ENCODE results near the gene CGNL1.

CGNL1 gene

DNA sequence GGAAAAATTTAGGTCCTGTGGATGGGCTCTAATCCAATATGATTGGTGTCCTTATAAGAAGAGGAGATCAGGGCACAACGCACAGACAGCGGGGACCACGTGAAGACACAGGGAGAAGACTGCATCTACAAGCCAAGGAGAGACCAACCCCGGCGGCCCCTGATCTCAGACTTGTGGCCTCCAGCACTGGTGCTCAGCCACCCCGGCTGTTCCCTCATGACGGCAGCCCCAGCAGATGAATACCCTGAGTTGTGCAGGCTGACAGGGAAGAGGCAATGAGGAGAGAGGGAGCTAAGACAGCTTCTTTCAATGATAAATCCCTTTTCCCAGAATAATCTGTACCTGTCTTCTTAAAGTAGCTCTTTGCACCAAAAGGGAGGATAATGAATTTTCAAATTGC, 33.3 kb upstream of the CGNL1 start:
- H3K4me1 Mint-ChIP-seq: no peaks in the 10 kb centered on the region
- no peaks in the 10 kb centered on the region for H3K36me3 Mint-ChIP-seq
- no peaks in the 10 kb centered on the region for H3K9me3 Mint-ChIP-seq
- H3K4me3 Mint-ChIP-seq: no peak overlapping the region
- ATAC-seq (no peak), DNase-seq (ENCODE audit: low spot score in 2 of 2) (no peak)
- H3K27ac Mint-ChIP-seq: no peak overlapping the region

DNA sequence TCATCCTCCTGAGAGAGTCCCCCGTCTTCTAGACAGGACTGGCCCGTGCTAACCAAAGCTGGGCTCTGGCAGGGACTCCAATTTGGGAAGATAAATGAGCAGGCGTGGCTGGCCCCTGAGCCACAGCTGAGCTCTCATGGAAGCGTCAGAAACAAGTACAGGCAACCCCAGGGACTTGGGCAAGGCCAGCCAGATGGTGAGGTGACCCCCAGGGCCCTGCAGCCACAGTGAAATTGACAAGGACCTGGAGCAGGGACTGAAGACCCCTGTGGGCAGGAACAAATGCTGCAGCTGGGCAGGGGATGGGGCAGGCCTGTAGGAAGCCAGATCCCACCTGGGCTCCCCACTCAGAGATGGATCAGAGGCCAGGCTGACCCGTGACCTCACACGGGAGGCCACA, 32.8 kb upstream of the CGNL1 start:
- no peak for DNase-seq (ENCODE audit: low spot score in 2 of 2)
- no peaks in the 10 kb centered on the region for H3K4me1 Mint-ChIP-seq
- no peaks in the 10 kb centered on the region for H3K36me3 Mint-ChIP-seq
- no peak overlapping the region for H3K4me3 Mint-ChIP-seq
- ATAC-seq: no peak
- H3K27ac Mint-ChIP-seq: no peak overlapping the region
- H3K9me3 Mint-ChIP-seq: no peaks in the 10 kb centered on the region

DNA sequence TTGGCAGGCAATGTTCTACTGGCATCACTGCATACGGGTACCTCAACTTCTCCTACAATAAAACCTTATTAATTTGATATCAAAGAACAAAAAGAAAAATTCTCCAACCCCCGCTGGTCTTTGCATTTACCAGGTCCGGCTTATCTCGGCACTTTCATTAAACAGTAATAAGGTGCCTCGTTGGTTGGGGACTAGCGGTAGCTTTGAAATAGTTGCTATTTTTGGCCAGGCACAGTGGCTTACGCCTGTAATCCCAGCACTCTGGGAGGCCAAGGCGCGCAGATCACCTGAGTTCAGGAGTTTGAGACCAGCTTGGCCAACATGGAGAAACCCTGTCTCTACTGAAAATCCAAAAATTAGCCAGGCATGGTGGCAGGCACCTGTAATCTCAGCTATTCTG, 32.0 kb upstream of the CGNL1 start:
- Mint-ChIP-seq H3K27ac (no peak overlapping the region), H3K4me1 (no peaks in the 10 kb centered on the region), H3K36me3 (no peaks in the 10 kb centered on the region), H3K9me3 (no peaks in the 10 kb centered on the region), H3K4me3 (no peak overlapping the region)
- ATAC-seq (no peak), DNase-seq (ENCODE audit: low spot score in 2 of 2) (no peak)

DNA sequence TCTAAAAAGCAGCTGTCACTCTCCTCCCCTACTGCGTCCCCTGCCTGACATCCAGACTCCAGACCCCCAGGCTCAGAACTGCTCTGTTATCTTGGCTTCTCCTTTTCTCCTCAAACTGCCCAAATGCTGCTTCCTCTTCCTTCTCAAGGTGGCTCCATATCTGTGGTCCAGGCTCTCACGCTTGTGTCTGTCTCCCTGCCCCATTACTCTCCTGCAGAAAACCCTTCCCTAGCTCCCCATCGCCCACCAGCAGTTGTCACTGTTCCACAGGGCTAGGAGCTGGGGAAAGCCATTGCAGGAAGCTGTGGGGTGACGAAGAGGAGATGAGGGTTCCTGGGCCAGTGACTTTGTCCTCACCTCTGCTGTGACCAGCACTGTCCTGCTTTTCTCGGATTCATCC, 30.7 kb upstream of the CGNL1 start:
- no peak overlapping the region for H3K4me3 Mint-ChIP-seq
- H3K9me3 Mint-ChIP-seq: no peaks in the 10 kb centered on the region
- H3K36me3 Mint-ChIP-seq: no peaks in the 10 kb centered on the region
- no peaks in the 10 kb centered on the region for H3K4me1 Mint-ChIP-seq
- DNase-seq (ENCODE audit: low spot score in 2 of 2) (no peak), ATAC-seq (no peak)
- no peak overlapping the region for H3K27ac Mint-ChIP-seq

DNA sequence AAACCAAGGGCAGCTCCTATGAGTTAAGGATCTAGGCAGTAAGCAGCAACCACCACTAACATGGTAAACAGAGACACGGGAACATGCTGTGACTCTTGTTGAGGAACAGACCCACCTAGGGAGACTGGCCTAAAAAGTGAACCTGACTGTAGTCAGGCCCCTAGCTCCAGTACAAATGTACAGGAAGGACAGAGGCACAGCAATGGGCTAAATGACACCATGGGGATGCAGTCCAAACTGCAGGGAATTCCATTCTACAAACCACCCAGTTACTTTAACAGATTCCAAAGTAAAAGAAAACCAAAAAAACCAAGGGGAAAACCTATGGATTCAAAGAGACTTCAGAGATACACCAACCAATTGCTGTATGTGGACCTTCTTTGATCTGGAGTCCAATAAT, 28.2 kb upstream of the CGNL1 start:
- ATAC-seq (no peak), DNase-seq (ENCODE audit: low spot score in 2 of 2) (no peak)
- Mint-ChIP-seq H3K4me3 (no peak overlapping the region), H3K27ac (no peak overlapping the region), H3K4me1 (no peaks in the 10 kb centered on the region), H3K9me3 (no peaks in the 10 kb centered on the region), H3K36me3 (no peaks in the 10 kb centered on the region)

DNA sequence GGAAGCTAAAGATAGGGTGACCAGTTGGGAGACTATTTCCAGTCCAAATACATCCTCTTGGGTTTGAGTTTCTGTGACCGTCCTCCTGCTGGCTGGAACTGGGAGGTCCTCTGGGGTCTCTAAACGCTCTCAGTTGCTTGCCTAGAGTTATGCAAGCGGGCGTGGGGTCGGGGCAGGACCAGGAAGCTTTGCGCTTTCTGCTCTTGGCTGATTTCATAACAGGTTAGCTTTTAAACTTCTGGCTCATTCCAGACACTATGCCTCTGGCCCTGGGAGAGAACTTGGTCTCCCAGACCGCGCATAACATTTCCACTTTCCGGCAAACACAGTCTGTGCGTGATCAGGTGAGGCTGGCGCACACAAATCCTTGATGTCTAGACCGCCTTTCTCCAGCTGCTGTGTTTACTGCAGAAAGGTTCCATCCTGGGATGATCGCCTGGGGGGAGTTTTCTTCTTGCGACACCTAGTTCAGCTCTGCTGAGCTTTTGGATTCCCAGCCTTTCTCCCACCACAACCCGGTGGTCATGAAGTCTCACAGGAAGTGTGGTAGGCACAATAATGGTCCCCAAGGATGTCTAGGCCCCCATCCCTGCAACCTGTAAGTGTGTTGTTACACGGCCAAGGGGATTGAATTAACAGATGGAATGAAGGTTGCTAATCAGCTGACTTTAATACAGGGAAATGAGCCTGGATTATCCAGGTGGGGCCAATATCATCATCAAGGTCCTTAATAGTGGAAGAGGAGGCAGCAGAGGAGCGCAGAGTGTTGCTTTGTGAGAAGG, 23.6 kb upstream of the CGNL1 start:
- H3K27ac Mint-ChIP-seq: no peak overlapping the region
- no peak for DNase-seq (ENCODE audit: low spot score in 2 of 2)
- no peak for ATAC-seq
- H3K4me3 Mint-ChIP-seq: no peak overlapping the region
- no peaks in the 10 kb centered on the region for H3K36me3 Mint-ChIP-seq
- no peaks in the 10 kb centered on the region for H3K4me1 Mint-ChIP-seq
- H3K9me3 Mint-ChIP-seq: no peaks in the 10 kb centered on the region

DNA sequence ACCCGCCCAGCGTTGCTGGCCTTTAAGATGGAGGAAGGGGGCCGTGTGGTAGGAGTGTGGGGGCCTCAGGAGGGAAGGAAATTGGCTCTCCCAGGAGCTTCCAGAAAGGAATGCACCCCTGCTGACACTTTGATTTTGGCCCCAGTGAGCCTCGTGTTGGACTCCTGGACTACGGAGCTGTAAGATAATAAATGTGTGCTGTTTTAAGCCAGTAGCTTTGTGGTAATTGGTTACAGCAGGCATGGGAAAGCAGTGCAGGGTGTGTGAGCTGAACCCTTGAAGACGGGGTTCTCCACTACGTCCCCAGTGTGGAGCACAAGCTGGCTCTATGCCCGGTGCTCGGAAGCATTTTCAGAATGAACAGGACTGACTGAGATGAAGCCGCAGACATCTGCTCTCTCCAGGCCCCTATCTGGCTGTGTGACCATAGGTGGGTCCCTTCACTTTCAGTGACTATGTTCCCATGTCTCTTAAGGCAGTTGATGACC, 22.9 kb upstream of the CGNL1 start:
- DNase-seq (ENCODE audit: low spot score in 2 of 2) (no peak), ATAC-seq (peak; percentile 14)
- H3K4me3 Mint-ChIP-seq: no peak overlapping the region
- no peaks in the 10 kb centered on the region for H3K36me3 Mint-ChIP-seq
- no peaks in the 10 kb centered on the region for H3K4me1 Mint-ChIP-seq
- no peaks in the 10 kb centered on the region for H3K9me3 Mint-ChIP-seq
- H3K27ac Mint-ChIP-seq: no peak overlapping the region

DNA sequence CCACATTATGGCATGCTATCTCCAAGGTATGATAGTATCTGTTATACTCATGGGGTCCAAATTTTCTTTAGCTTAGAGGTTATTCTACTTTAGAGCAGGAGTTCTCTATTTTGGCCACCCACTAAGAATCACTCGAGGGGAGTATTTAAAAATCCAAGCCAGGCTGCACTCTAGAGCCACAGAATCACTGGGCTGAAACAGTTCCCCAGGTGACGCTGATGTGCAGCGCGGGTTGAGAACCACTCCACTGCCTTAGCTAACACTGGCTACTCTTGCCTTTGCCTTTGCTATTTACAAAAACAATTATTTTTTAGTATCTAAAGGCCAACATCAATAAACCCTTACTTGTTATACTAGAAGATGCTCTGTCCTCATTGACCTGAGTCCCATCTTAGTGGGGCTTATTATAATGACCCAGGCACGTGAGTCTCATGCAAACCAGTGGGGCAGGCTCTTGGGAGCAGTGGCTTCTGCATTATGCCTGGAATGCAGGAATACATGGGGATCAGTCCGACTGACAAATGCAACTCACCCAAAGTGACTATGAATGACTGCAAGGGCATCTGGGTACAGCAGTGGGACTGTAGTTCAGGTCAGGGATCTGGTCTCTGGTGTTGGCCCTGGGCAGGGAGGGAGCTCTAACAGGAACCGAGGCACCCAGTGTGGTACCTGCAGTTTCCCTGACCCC, 21.7 kb upstream of the CGNL1 start:
- Mint-ChIP-seq H3K36me3 (no peaks in the 10 kb centered on the region), H3K27ac (no peak overlapping the region), H3K9me3 (no peaks in the 10 kb centered on the region), H3K4me3 (no peak overlapping the region), H3K4me1 (no peaks in the 10 kb centered on the region)
- no peak for DNase-seq (ENCODE audit: low spot score in 2 of 2)
- ATAC-seq: no peak

DNA sequence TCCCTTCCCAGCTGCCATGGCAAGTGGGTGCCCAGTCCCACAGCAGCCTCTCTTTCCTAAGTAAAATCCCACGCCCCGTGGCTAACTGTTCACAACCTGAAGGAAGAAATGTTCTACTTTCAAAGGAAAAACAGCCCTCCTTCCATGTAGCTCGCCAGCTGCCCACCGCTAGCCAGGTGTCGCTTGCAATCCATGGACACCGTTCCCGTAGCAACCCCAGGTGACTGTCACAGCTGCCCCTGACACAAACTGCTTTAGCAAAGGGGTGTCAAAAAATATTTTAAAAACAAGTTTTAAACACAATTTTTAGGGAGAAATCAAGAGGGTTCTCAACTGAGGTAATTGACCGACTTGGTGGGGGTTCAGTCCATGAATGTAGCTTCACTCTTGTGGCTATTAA, 21.0 kb upstream of the CGNL1 start:
- no peak overlapping the region for H3K27ac Mint-ChIP-seq
- H3K4me3 Mint-ChIP-seq: no peak overlapping the region
- DNase-seq (ENCODE audit: low spot score in 2 of 2) (no peak), ATAC-seq (no peak)
- no peaks in the 10 kb centered on the region for H3K4me1 Mint-ChIP-seq
- no peaks in the 10 kb centered on the region for H3K36me3 Mint-ChIP-seq
- H3K9me3 Mint-ChIP-seq: no peaks in the 10 kb centered on the region

DNA sequence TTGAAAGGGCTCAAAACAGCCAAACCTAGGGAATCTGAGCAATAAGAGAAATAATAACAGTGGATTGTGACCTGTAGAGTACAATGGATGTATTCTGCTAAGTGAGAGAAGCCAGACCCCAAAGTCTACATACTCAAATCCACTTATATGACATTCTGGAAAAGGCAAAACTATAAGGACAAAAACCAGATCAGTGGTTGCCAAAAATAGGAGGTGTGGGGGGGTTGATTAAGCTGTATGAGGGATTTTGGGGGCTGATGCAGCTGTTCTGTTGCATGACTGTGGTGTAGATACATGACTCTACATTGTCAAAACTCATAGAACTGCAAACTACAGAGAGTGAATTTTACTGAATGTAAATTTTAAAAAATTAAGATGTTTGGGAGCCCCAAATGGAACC, 20.1 kb upstream of the CGNL1 start:
- Mint-ChIP-seq H3K36me3 (no peaks in the 10 kb centered on the region), H3K27ac (no peak overlapping the region), H3K9me3 (no peaks in the 10 kb centered on the region), H3K4me3 (no peak overlapping the region), H3K4me1 (no peaks in the 10 kb centered on the region)
- no peak for DNase-seq (ENCODE audit: low spot score in 2 of 2)
- no peak for ATAC-seq

DNA sequence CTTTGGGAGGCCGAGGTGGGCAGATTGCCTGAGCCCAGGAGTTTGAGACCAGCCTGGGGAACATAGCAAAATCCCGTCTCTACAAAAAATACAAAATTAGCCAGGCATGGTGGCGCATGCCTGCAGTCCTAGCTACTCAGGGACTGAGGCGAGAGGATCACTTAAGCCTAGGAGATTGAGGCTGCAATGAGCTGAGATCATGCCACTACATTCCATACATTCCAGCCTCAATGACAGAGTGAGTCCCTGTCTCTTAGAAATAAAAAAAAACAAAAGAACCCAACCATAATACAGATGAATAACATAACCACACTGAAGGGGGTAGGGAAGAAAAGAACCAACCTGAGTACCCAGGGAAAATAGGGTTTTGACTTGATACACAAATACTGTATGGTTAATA, 19.7 kb upstream of the CGNL1 start:
- H3K9me3 Mint-ChIP-seq: no peaks in the 10 kb centered on the region
- DNase-seq (ENCODE audit: low spot score in 2 of 2) (no peak), ATAC-seq (no peak)
- H3K4me1 Mint-ChIP-seq: no peaks in the 10 kb centered on the region
- H3K4me3 Mint-ChIP-seq: no peak overlapping the region
- no peak overlapping the region for H3K27ac Mint-ChIP-seq
- H3K36me3 Mint-ChIP-seq: no peaks in the 10 kb centered on the region

DNA sequence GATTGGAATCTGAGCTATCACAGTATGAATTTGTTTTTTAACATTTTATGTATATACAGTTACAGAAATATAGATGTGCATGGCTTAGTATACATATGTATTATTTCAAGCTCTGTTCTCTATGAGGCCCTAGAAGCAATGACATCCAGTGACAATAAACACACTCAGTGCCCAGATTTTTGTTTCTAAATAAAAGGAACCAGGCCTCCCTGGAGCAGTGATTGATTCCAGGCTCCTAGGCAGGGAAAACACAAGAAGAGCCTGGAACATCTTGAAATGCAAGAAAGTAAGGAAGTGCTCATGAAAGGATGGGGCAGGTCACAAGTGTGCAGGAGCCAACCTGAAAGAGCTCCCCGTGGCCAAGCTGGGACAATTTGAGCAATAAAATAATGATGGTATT, 18.5 kb upstream of the CGNL1 start:
- Mint-ChIP-seq H3K27ac (no peak overlapping the region), H3K4me1 (no peaks in the 10 kb centered on the region), H3K9me3 (no peaks in the 10 kb centered on the region), H3K4me3 (no peak overlapping the region), H3K36me3 (no peaks in the 10 kb centered on the region)
- DNase-seq (ENCODE audit: low spot score in 2 of 2) (no peak), ATAC-seq (no peak)

DNA sequence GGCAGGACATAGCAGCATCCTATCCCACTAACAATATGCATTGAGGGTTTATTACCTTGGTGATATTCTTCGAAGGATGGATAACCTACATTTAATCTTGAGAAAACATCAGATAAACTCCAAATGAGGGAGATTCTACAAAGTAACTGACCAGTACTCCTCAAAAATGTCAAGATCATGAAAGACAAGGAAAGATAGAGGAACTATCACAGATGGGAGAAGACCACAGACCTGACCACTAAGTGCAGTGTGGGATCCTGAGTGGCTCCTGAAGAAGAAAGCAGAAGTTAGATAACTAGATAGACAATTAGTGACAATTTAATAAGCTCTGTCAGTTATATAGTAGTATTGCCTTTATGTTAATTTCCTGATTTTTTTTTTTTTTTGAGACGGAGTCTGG, 17.7 kb upstream of the CGNL1 start:
- Mint-ChIP-seq H3K9me3 (no peaks in the 10 kb centered on the region), H3K27ac (no peak overlapping the region), H3K4me3 (no peak overlapping the region), H3K36me3 (no peaks in the 10 kb centered on the region), H3K4me1 (no peaks in the 10 kb centered on the region)
- DNase-seq (ENCODE audit: low spot score in 2 of 2) (no peak), ATAC-seq (no peak)

DNA sequence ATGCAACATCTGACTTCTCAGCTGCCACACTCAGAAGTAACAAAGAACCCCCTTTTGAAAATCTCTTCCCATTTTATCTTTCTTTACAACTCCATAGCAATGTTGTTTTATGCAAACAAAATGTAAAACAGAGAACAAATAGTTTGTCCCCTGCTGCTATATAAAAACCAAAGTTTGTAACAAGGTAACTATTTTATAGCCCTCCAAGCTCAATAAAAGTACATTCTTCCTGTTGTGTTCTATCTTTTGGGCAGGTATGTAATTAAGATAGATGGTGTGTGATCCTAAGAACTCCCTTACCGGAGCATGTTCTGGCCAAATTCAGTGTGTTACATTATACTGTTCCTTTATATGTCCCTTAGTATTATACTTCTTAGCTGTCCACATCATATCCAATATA, 12.6 kb upstream of the CGNL1 start:
- Mint-ChIP-seq H3K4me3 (no peak overlapping the region), H3K4me1 (no peaks in the 10 kb centered on the region), H3K9me3 (no peaks in the 10 kb centered on the region), H3K27ac (no peak overlapping the region), H3K36me3 (no peaks in the 10 kb centered on the region)
- ATAC-seq: no peak
- DNase-seq (ENCODE audit: low spot score in 2 of 2): no peak

DNA sequence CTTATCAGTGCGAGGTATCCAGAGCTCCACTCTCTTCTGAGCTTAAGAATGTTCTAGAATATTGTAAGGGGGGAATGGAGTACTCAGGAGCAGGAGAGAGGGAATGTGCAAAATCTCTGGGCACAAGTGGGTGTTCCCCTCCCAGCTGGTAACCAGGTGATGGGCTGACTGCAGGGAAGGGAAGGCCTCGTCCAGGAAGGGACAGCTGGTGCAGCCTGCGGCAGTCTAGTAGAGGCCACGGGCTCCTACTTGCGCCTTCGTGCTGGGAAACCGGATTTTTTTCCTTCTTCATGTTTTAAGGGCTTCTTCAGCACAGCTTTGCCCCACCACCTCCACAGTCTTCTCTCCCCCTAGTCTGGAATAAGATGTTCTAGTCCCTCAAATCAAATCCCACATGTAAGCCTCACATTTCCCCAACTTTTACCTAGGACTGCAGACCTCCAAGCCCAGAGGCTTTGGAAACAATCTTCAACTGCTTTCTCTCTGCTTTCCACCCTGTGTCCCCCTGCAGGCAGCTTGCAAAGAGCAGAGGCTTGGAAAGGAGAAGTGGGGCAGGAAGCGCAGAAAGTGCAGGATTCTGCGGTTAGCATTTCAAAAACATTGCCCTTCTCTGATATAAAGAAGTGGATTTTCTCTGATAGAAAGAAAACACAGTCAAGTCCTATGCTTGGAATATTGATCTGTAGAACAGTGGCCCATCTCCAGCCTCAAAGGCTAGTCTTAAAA, 11.9 kb upstream of the CGNL1 start:
- no peaks in the 10 kb centered on the region for H3K36me3 Mint-ChIP-seq
- ATAC-seq: no peak
- H3K9me3 Mint-ChIP-seq: no peaks in the 10 kb centered on the region
- H3K4me3 Mint-ChIP-seq: no peak overlapping the region
- no peaks in the 10 kb centered on the region for H3K4me1 Mint-ChIP-seq
- no peak for DNase-seq (ENCODE audit: low spot score in 2 of 2)
- H3K27ac Mint-ChIP-seq: no peak overlapping the region

DNA sequence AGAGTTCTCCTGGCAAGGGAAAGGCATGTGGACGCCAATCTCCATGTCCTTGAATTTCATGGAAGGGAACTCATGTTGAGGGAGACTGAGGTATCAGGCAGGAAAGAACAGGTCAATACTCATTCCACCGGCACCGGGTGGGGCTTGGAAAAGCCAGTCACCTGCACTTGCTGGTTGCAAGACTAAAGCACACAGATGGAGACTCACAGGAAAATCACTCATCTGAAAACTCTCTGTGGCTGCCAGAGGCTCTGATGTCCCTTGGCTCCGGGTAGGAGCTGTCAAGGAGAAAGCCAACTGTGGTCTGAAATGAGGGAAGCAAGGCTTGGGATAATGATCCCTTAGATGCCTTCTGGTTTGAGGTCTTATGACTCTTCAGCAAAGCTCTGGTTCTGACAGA, 8.7 kb upstream of the CGNL1 start:
- no peak for ATAC-seq
- Mint-ChIP-seq H3K27ac (no peak overlapping the region), H3K9me3 (no peaks in the 10 kb centered on the region), H3K4me3 (no peak overlapping the region), H3K4me1 (no peaks in the 10 kb centered on the region), H3K36me3 (no peaks in the 10 kb centered on the region)
- no peak for DNase-seq (ENCODE audit: low spot score in 2 of 2)
